GM08714 (cell line): ENCODE results near the gene RELL2.

Experiments
- H3K4me3 ChIP-seq: fragments of 200-500 bp; sonication (Bioruptor generic); 2 replicates; pipeline ENCODE4 v1.5.1; 2014; ENCODE audit warnings: mild to moderate bottlenecking, low read length, inconsistent platforms
- ZNF274 ChIP-seq: IDR thresholded peaks from 2 replicates; pipeline ENCODE4 v1.6.1; 2012; ENCODE audit warnings: mild to moderate bottlenecking, low read depth, low read length

Gene RELL2

GRCh38 chr5:141635646-141636045 is 1.2 kb upstream of the RELL2 start:
- peak overlapping the region; percentile 87 for H3K4me3 ChIP-seq
- TF ChIP-seq ZNF274 = no peak

GRCh38 chr5:141636106-141636412 is 738 bp upstream of the RELL2 start:
- H3K4me3 ChIP-seq = peak overlapping the region; percentile 87
- TF ChIP-seq ZNF274 = no peak

- peak overlapping the region; percentile 87 for H3K4me3 ChIP-seq
Observed at GRCh38 chr5:141637123-141637766, 448 bp downstream of the RELL2 start.

GRCh38 chr5:141637767-141638419 is 1.1 kb downstream of the RELL2 start:
- H3K4me3 ChIP-seq = peak overlapping the region; percentile 87; the same call in 1 of the 2 replicates
- TF ChIP-seq ZNF274 = no peak

More at GRCh38 chr5:141637123-141637766, 448 bp downstream of the RELL2 start:
- no peak for TF ChIP-seq ZNF274

GRCh38 chr5:141638771-141639170 is 2.0 kb downstream of the RELL2 start:
- H3K4me3 ChIP-seq = no peak overlapping the region
- no peak for TF ChIP-seq ZNF274

- no peak overlapping the region for H3K4me3 ChIP-seq
- no peak for TF ChIP-seq ZNF274
Observed at GRCh38 chr5:141639357-141640050, 2.7 kb downstream of the RELL2 start.

GRCh38 chr5:141640051-141640415 is 3.2 kb downstream of the RELL2 start:
- H3K4me3 ChIP-seq = no peak overlapping the region
- no peak for TF ChIP-seq ZNF274

- no peak overlapping the region for H3K4me3 ChIP-seq
- TF ChIP-seq ZNF274 = no peak
Observed at GRCh38 chr5:141640698-141641097, 3.9 kb downstream of the RELL2 start.

GRCh38 chr5:141641634-141642267 is 5.0 kb downstream of the RELL2 start:
- H3K4me3 ChIP-seq = no peak overlapping the region
- no peak for TF ChIP-seq ZNF274

- no peak overlapping the region for H3K4me3 ChIP-seq
- TF ChIP-seq ZNF274 = no peak
Observed at GRCh38 chr5:141646026-141646425, 9.2 kb downstream of the RELL2 start.

- TF ChIP-seq ZNF274 = no peak
- H3K4me3 ChIP-seq = no peak overlapping the region
Observed at GRCh38 chr5:141647242-141647641, 10.4 kb downstream of the RELL2 start.

GRCh38 chr5:141647851-141648250 is 11.1 kb downstream of the RELL2 start:
- H3K4me3 ChIP-seq = no peak overlapping the region
- no peak for TF ChIP-seq ZNF274

- TF ChIP-seq ZNF274 = no peak
Observed at GRCh38 chr5:141649056-141649688, 12.4 kb downstream of the RELL2 start.

GRCh38 chr5:141649972-141650371 is 13.2 kb downstream of the RELL2 start:
- H3K4me3 ChIP-seq = no peak overlapping the region
- no peak for TF ChIP-seq ZNF274

More at GRCh38 chr5:141649056-141649688, 12.4 kb downstream of the RELL2 start:
- H3K4me3 ChIP-seq = no peak overlapping the region
